SK-N-SH (cell line): ENCODE results near the gene DRG1. TPM values are rescaled to one million over a fixed set of nuclear protein-coding genes. Genes with fewer than 3 reads are reported as not detected.

ENCODE experiments used
- CTCF ChIA-PET: fragments of 300-600, 350-600 bp; formaldehyde crosslinking; extraction: SDS; loops from one replicate; lab custom pipeline; 2021; lab: Yijun Ruan, JAX
- POLR2A ChIA-PET: fragments of 350-600 bp; sonication (Branson Sonifier 250); formaldehyde crosslinking; extraction: SDS; loops from one replicate; lab custom pipeline; 2020; ENCODE audit warnings: antibody characterized with exemption, inconsistent platforms; lab: Yijun Ruan, JAX
- DNase-seq: peaks from one replicate; pipeline ENCODE4 v3.0.0; 2012
- H2AFZ ChIP-seq: fragments of 200-600 bp; sonication (generic); 2 replicates; pipeline ENCODE4 v1.8.1; 2016; ENCODE audit warnings: antibody characterized with exemption, mild to moderate bottlenecking, low read depth
- H3F3A ChIP-seq: fragments of 200-600 bp; sonication (generic); replicated peaks from 2 replicates; pipeline ENCODE3; 2016; ENCODE audit warnings: antibody characterized with exemption, mild to moderate bottlenecking; ENCODE audit not compliant: insufficient read depth
- H3K27ac ChIP-seq, 2 experiments: fragments of 200-500 bp in 1 of 2; fragments of 200-600 bp in 1 of 2; sonication (Bioruptor generic) in 1 of 2; sonication (generic), shearing (Covaris generic) in 1 of 2; 2 replicates each; pipeline versions ENCODE4 v1.5.1 to v1.6.1; 2014 to 2016; ENCODE audit warnings: low read depth in 2 of 2, inconsistent platforms in 1 of 2, low read length in 1 of 2, mild to moderate bottlenecking in 1 of 2, mixed read lengths in 1 of 2
- H3K27me3 ChIP-seq: fragments of 200-600 bp; sonication (generic), shearing (Covaris generic); 2 replicates; pipeline ENCODE4 v1.6.1; 2016; ENCODE audit warnings: mixed run types; ENCODE audit not compliant: insufficient read depth
- H3K36me3 ChIP-seq, 2 experiments: fragments of 200-500 bp in 1 of 2; fragments of 200-600 bp in 1 of 2; sonication (Bioruptor generic) in 1 of 2; sonication (generic) in 1 of 2; replicated peaks in 1 of 2; 2 replicates each; pipeline versions ENCODE3 to v1.5.1; 2014 to 2016; ENCODE audit warnings: low read length in 1 of 2, mild to moderate bottlenecking in 1 of 2; ENCODE audit not compliant: insufficient read depth in 2 of 2, control insufficient read depth in 1 of 2
- H3K4me1 ChIP-seq, 2 experiments: fragments of 200-500 bp in 1 of 2; fragments of 200-600 bp in 1 of 2; sonication (Bioruptor generic) in 1 of 2; sonication (generic), shearing (Covaris generic) in 1 of 2; 2 replicates each; pipeline versions ENCODE4 v1.5.1 to v1.6.1; 2014 to 2016; ENCODE audit warnings: low read depth in 1 of 2, low read length in 1 of 2, mixed run types in 1 of 2; ENCODE audit not compliant: insufficient read depth in 2 of 2, control insufficient read depth in 1 of 2
- H3K4me2 ChIP-seq: fragments of 200-600 bp; sonication (generic), shearing (Covaris generic); 2 replicates; pipeline ENCODE4 v1.6.1; 2017; ENCODE audit warnings: mixed run types
- H3K4me3 ChIP-seq, 2 experiments: fragments of 200-500 bp in 1 of 2; fragments of 200-600 bp in 1 of 2; sonication (Bioruptor generic) in 1 of 2; sonication (generic), shearing (Covaris generic) in 1 of 2; 2 replicates each; pipeline versions ENCODE4 v1.5.1 to v1.8.1; 2014 to 2016; ENCODE audit warnings: low read depth in 2 of 2, inconsistent platforms in 1 of 2, low read length in 1 of 2, mild to moderate bottlenecking in 1 of 2, mixed read lengths in 1 of 2, moderate library complexity in 1 of 2
- H3K79me2 ChIP-seq: fragments of 200-600 bp; sonication (generic); 2 replicates; pipeline ENCODE4 v1.8.1; 2017; ENCODE audit warnings: mild to moderate bottlenecking; ENCODE audit not compliant: insufficient read depth
- H3K9ac ChIP-seq: fragments of 200-600 bp; sonication (generic); 2 replicates; pipeline ENCODE4 v1.6.1; 2017; ENCODE audit warnings: mixed run types
- H3K9me2 ChIP-seq: fragments of 200-600 bp; sonication (generic); 2 replicates; pipeline ENCODE4 v1.6.1; 2017; ENCODE audit warnings: mixed run types
- H3K9me3 ChIP-seq: fragments of 200-600 bp; sonication (generic); 2 replicates; pipeline ENCODE4 v1.6.1; 2017; ENCODE audit warnings: mixed run types, mild to moderate bottlenecking, moderate library complexity
- H4K20me1 ChIP-seq: fragments of 200-600 bp; sonication (generic); 2 replicates; pipeline ENCODE4 v1.6.1; 2017; ENCODE audit warnings: mild to moderate bottlenecking, mixed run types; ENCODE audit not compliant: insufficient read depth
- CHD2 ChIP-seq: fragments of 150-350 bp; IDR thresholded peaks from 2 replicates; pipeline ENCODE4 v1.6.1; 2018; ENCODE audit warnings: low read length; ENCODE audit not compliant: partially characterized antibody
- EP300 ChIP-seq, 2 experiments: IDR thresholded peaks; 2 replicates each; pipeline versions ENCODE4 v1.4.0 to v1.6.1; 2012; ENCODE audit warnings: borderline replicate concordance in 1 of 2, low read depth in 1 of 2, low read length in 1 of 2
- FOXJ3 ChIP-seq: sonication (generic); formaldehyde crosslinking; IDR thresholded peaks from 2 replicates; pipeline ENCODE4 v1.5.1; 2020; ENCODE audit warnings: mild to moderate bottlenecking, missing genetic modification reagents
- IRF3 ChIP-seq: fragments of 150-350 bp; IDR thresholded peaks from 2 replicates; pipeline ENCODE4 v1.6.1; 2016; ENCODE audit warnings: mild to moderate bottlenecking, low read depth, low read length
- MAX ChIP-seq: IDR thresholded peaks from 2 replicates; pipeline ENCODE4 v1.4.0; 2012; ENCODE audit warnings: low read depth
- MXI1 ChIP-seq: IDR thresholded peaks from 2 replicates; pipeline ENCODE4 v1.6.1; 2012; ENCODE audit warnings: mild to moderate bottlenecking, low read depth, low read length, improper control_type of control experiment
- NFIC ChIP-seq: IDR thresholded peaks from 2 replicates; pipeline ENCODE4 v1.4.0; 2012; ENCODE audit warnings: borderline replicate concordance
- NRF1 ChIP-seq: IDR thresholded peaks from 2 replicates; pipeline ENCODE4 v1.6.1; 2012; ENCODE audit warnings: low read depth, mild to moderate bottlenecking, low read length
- POLR2AphosphoS5 ChIP-seq: IDR thresholded peaks from 2 replicates; pipeline ENCODE4 v1.6.1; 2012; ENCODE audit warnings: low read depth, low read length
- RAD21 ChIP-seq: IDR thresholded peaks from 2 replicates; pipeline ENCODE4 v1.6.1; 2012; ENCODE audit warnings: mild to moderate bottlenecking, low read length
- REST ChIP-seq: IDR thresholded peaks from 2 replicates; pipeline ENCODE4 v1.6.1; 2012; ENCODE audit warnings: mild to moderate bottlenecking, low read depth, low read length, moderate library complexity
- RXRA ChIP-seq: IDR thresholded peaks from 2 replicates; pipeline ENCODE4 v1.4.0; 2012; ENCODE audit warnings: low read depth, mild to moderate bottlenecking, borderline replicate concordance
- SIN3A ChIP-seq: IDR thresholded peaks from 2 replicates; pipeline ENCODE4 v1.6.1; 2012; ENCODE audit warnings: low read depth, mild to moderate bottlenecking, low read length, moderate library complexity, borderline replicate concordance
- SMC3 ChIP-seq: IDR thresholded peaks from 2 replicates; pipeline ENCODE4 v1.6.1; 2012; ENCODE audit warnings: low read depth, low read length, improper control_type of control experiment
- TAF1 ChIP-seq: IDR thresholded peaks from 2 replicates; pipeline ENCODE4 v1.6.1; 2012; ENCODE audit warnings: low read depth, mild to moderate bottlenecking, low read length, moderate library complexity, borderline replicate concordance
- TCF12 ChIP-seq: IDR thresholded peaks from 2 replicates; pipeline ENCODE4 v1.4.0; 2012
- USF1 ChIP-seq: IDR thresholded peaks from 2 replicates; pipeline ENCODE4 v1.4.0; 2012; ENCODE audit warnings: low read depth, borderline replicate concordance
- USF2 ChIP-seq: fragments of 150-350 bp; IDR thresholded peaks from 2 replicates; pipeline ENCODE4 v1.6.1; 2017; ENCODE audit warnings: antibody characterized with exemption, low read length, low read depth, borderline replicate concordance
- YY1 ChIP-seq: IDR thresholded peaks from 2 replicates; pipeline ENCODE4 v1.4.0; 2012; ENCODE audit warnings: low read depth, mild to moderate bottlenecking
- ZBTB33 ChIP-seq: IDR thresholded peaks from 2 replicates; pipeline ENCODE4 v1.4.0; 2012; ENCODE audit warnings: low read depth, borderline replicate concordance
- WGBS: methylation state at CpG from one replicate; pipeline ENCODE4 v1.1.6; 2017; ENCODE audit warnings: low lambda C conversion rate; 5-methylcytosine and 5-hydroxymethylcytosine counted together
- polyA plus RNA-seq, 3 experiments: library from polyadenylated mRNA; depleted of rRNA; stranded (reverse); fragments of >200 nt; gene quantifications; 2 replicates each; pipeline ENCODE4 v1.2.3, GENCODE V29; 2012

Gene DRG1
- polyA plus RNA-seq (2012; rRNA removed), result 56.3 and 63.8 TPM in 2 replicates
- polyA plus RNA-seq (2012; cell fraction: cytosol; rRNA removed), result 63.6 and 66.2 TPM in 2 replicates
- 20.9 and 39.2 TPM in 2 replicates for polyA plus RNA-seq (2012; cell fraction: nucleus; rRNA removed)

GRCh38 chr22:31399211-31400022 lies at the start of gene DRG1:
Gene DRG1 (plus strand): TSS chr22:31399604. CDS start chr22:31399684, 80 bp downstream.
- 2% methylated on average over 27 of the region's 72 CpGs for WGBS
- Histone ChIP-seq H3F3A (peaks cover 20% of the 10 kb centered on the region), H2AFZ (peak within 1 kb of the TSS; percentile 96), H3K9me3 (no peaks in the 10 kb centered on the region), H3K9me2 (no peaks in the 10 kb centered on the region), H3K4me3 (peak within 1 kb of the TSS; percentile 78 to 83), H3K27ac (peak within 1 kb of the TSS; percentile 76 to 85), H4K20me1 (no peaks in the 10 kb centered on the region), H3K4me2 (peak within 1 kb of the TSS; percentile 92), H3K79me2 (peaks cover 50% of the 10 kb centered on the region), H3K9ac (peak within 1 kb of the TSS; percentile 91), H3K4me1 (peaks cover 4 to 5% of the 10 kb centered on the region in 2 experiments; a peak in 2 of 4 replicates), H3K36me3 (peaks cover 10 to 29% of the 10 kb centered on the region in 2 experiments), H3K27me3 (no peaks in the 10 kb centered on the region)
- ChIA-PET POLR2A (interaction anchor here (0.6 to 2.4 kb wide), 11 partner anchors 16 to 107 kb away, joined by 3 to 32 read pairs (median 4); partner anchors contain the start of genes PATZ1 and PIK3IP1), CTCF (interaction anchor here (0.5 to 3.5 kb wide), 6 partner anchors 11 to 187 kb away, joined by 3 to 16 read pairs (median 3); partner anchors contain the start of genes LIMK2 and PATZ1)
- peak; percentile 99 for DNase-seq
- TF ChIP-seq CHD2, result peak; percentile 99
- peak; percentile 98 for TF ChIP-seq ZBTB33
- TF ChIP-seq MXI1, result peak; percentile 90
- TF ChIP-seq TAF1, result peak; percentile 63; the same call in 1 of the 2 replicates
- peak; percentile 96 for TF ChIP-seq POLR2AphosphoS5
- TF ChIP-seq EP300 (IDR thresholded peaks at IDR 0.05; ENCODE audit: borderline replicate concordance in 1 of 2, low read depth in 1 of 2, low read length in 1 of 2), result peak in 1 of 2 experiments; percentile 11; a peak in 1 of 4 replicates
- TF ChIP-seq YY1, result peak; percentile 61; the same call in 1 of the 2 replicates
- TF ChIP-seq IRF3, result no peak
- peak; percentile 8; the same call in 1 of the 2 replicates for TF ChIP-seq RXRA
- TF ChIP-seq TCF12, result no peak
- no peak for TF ChIP-seq USF2
- TF ChIP-seq NRF1, result peak; percentile 62; the same call in 1 of the 2 replicates
- TF ChIP-seq FOXJ3 (CRISPR knock-in tag), result no peak
- TF ChIP-seq REST, result peak; percentile 22; the same call in 1 of the 2 replicates
- TF ChIP-seq RAD21, result peak; percentile 31; the same call in 1 of the 2 replicates
- peak; percentile 38; the same call in 1 of the 2 replicates for TF ChIP-seq SMC3
- TF ChIP-seq NFIC, result peak; percentile 59
- peak; percentile 42; the same call in 1 of the 2 replicates for TF ChIP-seq MAX
- no peak for TF ChIP-seq USF1
- no peak for TF ChIP-seq SIN3A
